GM23338 (cell line): ENCODE measurements around the gene RIC1. TPM values are rescaled to one million over a fixed set of nuclear protein-coding genes. Genes with fewer than 3 reads are reported as not detected.

Source experiments
- ATAC-seq: fragments of 200-7000 bp; cut with Tn5 transposase; 3 replicates; pipeline ENCODE4 v1.9.1; 2020
- DNase-seq: peaks from one replicate; pipeline ENCODE4 v3.0.0-alpha.2; 2015; ENCODE audit warnings: low spot score
- H2AFZ ChIP-seq: fragments of 200-600 bp; sonication (generic); 2 replicates; pipeline ENCODE4 v1.8.0; 2016; ENCODE audit warnings: antibody characterized with exemption, mild to moderate bottlenecking, moderate library complexity
- H3F3A ChIP-seq: fragments of 200-600 bp; sonication (generic); replicated peaks from 2 replicates; pipeline ENCODE4 v1.8.0; 2017; ENCODE audit warnings: antibody characterized with exemption, mixed run types, low read depth
- H3K27ac ChIP-seq: fragments of 200-600 bp; sonication (generic); 2 replicates; pipeline ENCODE4 v1.6.1; 2016; ENCODE audit warnings: low read depth
- H3K27me3 ChIP-seq: fragments of 200-600 bp; sonication (generic); 2 replicates; pipeline ENCODE4 v1.8.0; 2016; ENCODE audit warnings: mild to moderate bottlenecking, mixed run types, moderate library complexity; ENCODE audit not compliant: insufficient read depth
- H3K36me3 ChIP-seq: fragments of 200-600 bp; sonication (generic); 2 replicates; pipeline ENCODE4 v1.8.0; 2016; ENCODE audit warnings: mild to moderate bottlenecking; ENCODE audit not compliant: insufficient read depth
- H3K4me1 ChIP-seq: fragments of 200-600 bp; sonication (generic); 2 replicates; pipeline ENCODE4 v1.8.0; 2016; ENCODE audit warnings: mild to moderate bottlenecking, moderate library complexity; ENCODE audit not compliant: insufficient read depth
- H3K4me2 ChIP-seq: fragments of 200-600 bp; sonication (generic); 2 replicates; pipeline ENCODE4 v1.7.1; 2017; ENCODE audit warnings: mixed run types
- H3K4me3 ChIP-seq: fragments of 200-600 bp; sonication (generic); 2 replicates; pipeline ENCODE4 v1.6.1; 2016; ENCODE audit warnings: mixed run types
- H3K79me2 ChIP-seq: fragments of 200-600 bp; sonication (generic); replicated peaks from 2 replicates; pipeline ENCODE4 v1.8.0; 2017; ENCODE audit warnings: mild to moderate bottlenecking; ENCODE audit not compliant: insufficient read depth
- H3K9me2 ChIP-seq: fragments of 200-600 bp; sonication (generic); 2 replicates; pipeline ENCODE4 v1.8.0; 2017; ENCODE audit not compliant: insufficient read depth
- H4K20me1 ChIP-seq: fragments of 200-600 bp; sonication (generic); replicated peaks from 2 replicates; pipeline ENCODE4 v1.8.0; 2017; ENCODE audit warnings: mild to moderate bottlenecking; ENCODE audit not compliant: insufficient read depth
- H3K27ac Mint-ChIP-seq: 2 replicates; pipeline ENCODE4 v1.8.0; 2020; ENCODE audit warnings: inconsistent platforms, mild to moderate bottlenecking, moderate library complexity, mixed read lengths
- H3K27me3 Mint-ChIP-seq: 3 replicates; pipeline ENCODE4 v1.8.0; 2022; ENCODE audit warnings: low read depth, mild to moderate bottlenecking, moderate library complexity, mixed read lengths, inconsistent platforms; ENCODE audit not compliant: insufficient read depth, poor library complexity
- H3K36me3 Mint-ChIP-seq: 3 replicates; pipeline ENCODE4 v1.8.0; 2021; ENCODE audit warnings: low read depth, mild to moderate bottlenecking, inconsistent platforms, moderate library complexity, mixed read lengths
- H3K4me1 Mint-ChIP-seq: 3 replicates; pipeline ENCODE4 v1.8.0; 2020; ENCODE audit warnings: mild to moderate bottlenecking, inconsistent platforms, mixed read lengths
- H3K4me3 Mint-ChIP-seq: 3 replicates; pipeline ENCODE4 v1.8.0; 2021; ENCODE audit warnings: moderate library complexity, mild to moderate bottlenecking, inconsistent platforms, mixed read lengths
- H3K9me3 Mint-ChIP-seq: 3 replicates; pipeline ENCODE4 v1.8.0; 2020; ENCODE audit warnings: moderate library complexity, mild to moderate bottlenecking, inconsistent platforms, mixed read lengths
- CTCF ChIP-seq, 2 experiments: fragments of 200-600 bp in 1 of 2; sonication (generic) in 1 of 2; conservative IDR thresholded peaks; 2 replicates each; pipeline versions ENCODE4 v1.5.1 to v1.6.1; 2016 to 2017; ENCODE audit warnings: antibody characterized with exemption in 2 of 2, low read depth in 2 of 2, mild to moderate bottlenecking in 2 of 2, moderate library complexity in 1 of 2
- EZH2 ChIP-seq: fragments of 200-600 bp; sonication (generic); IDR thresholded peaks from one replicate; pipeline ENCODE4 v1.8.0; 2017; ENCODE audit warnings: antibody characterized with exemption, mild to moderate bottlenecking, low read depth; ENCODE audit not compliant: unreplicated experiment
- NANOG ChIP-seq: IDR thresholded peaks from 2 replicates; pipeline ENCODE4 v1.6.1; 2016; ENCODE audit warnings: antibody characterized with exemption, borderline replicate concordance
- REST ChIP-seq: IDR thresholded peaks from one replicate; pipeline ENCODE4 v1.6.1; 2018; ENCODE audit warnings: antibody characterized with exemption; ENCODE audit not compliant: unreplicated experiment
- STAT1 ChIP-seq: IDR thresholded peaks from one replicate; pipeline ENCODE4 v1.6.1; 2016; ENCODE audit warnings: antibody characterized with exemption; ENCODE audit not compliant: unreplicated experiment
- ZNF114 ChIP-seq: fragments of 250-450 bp; sonication (Bioruptor Pico); IDR thresholded peaks from 2 replicates; pipeline ENCODE4 v1.5.0; 2020; ENCODE audit warnings: mild to moderate bottlenecking, moderate library complexity
- ZNF331 ChIP-seq: fragments of 250-450 bp; sonication (Bioruptor Pico); IDR thresholded peaks from 2 replicates; pipeline ENCODE4 v1.5.0; 2020; ENCODE audit warnings: low read depth, mild to moderate bottlenecking, moderate library complexity
- polyA plus RNA-seq: library from polyadenylated mRNA; unstranded; fragments of >200 nt; fragmentation: Nextera tagmentation; extraction: Ambion mirVana; gene quantifications from 2 replicates; pipeline ENCODE4 v1.2.1, GENCODE V29; 2016
- total RNA-seq: library from RNA; depleted of rRNA; stranded (reverse); fragments of >200 nt; shearing (Covaris generic); gene quantifications from 2 replicates; pipeline ENCODE4 v1.2.3, GENCODE V29; 2014

The RIC1 gene
- total and polyA plus RNA-seq, 2 experiments from 2014 or later = 7.8 to 34.9 TPM

- TF ChIP-seq CTCF (conservative IDR thresholded peaks at IDR 0.05; ENCODE audit: low read depth in 2 of 2) (no peak), STAT1 (no peak), EZH2 (no peak), ZNF114 (CRISPR knock-in tag) (no peak), REST (no peak), ZNF331 (no peak)
Observed at GRCh38 chr9:5635390-5635789, 6.5 kb downstream of the RIC1 start (continued).

GRCh38 chr9:5639816-5640215, 10.9 kb downstream of the RIC1 start:
- no peaks in the 10 kb centered on the region for H3K9me2 ChIP-seq
- H3K4me1 ChIP-seq = no peaks in the 10 kb centered on the region; the same call in 1 of the 2 replicates
- no peak overlapping the region for H3K4me3 ChIP-seq
- Mint-ChIP-seq H3K4me3 (no peak overlapping the region), H3K27me3 (no peaks in the 10 kb centered on the region), H3K27ac (no peak overlapping the region), H3K4me1 (no peaks in the 10 kb centered on the region; the same call in 2 of the 3 replicates), H3K9me3 (peaks cover 7% of the 10 kb centered on the region; the same call in 1 of the 3 replicates), H3K36me3 (peaks cover 15% of the 10 kb centered on the region)
- DNase-seq (no peak), ATAC-seq (no peak)
- H4K20me1 ChIP-seq = 0 out of 2 replicates have a peak, but pooled peaks cover 4% of the 10 kb centered on the region
- H3K79me2 ChIP-seq = peaks cover 100% of the 10 kb centered on the region
- no peak overlapping the region for H2AFZ ChIP-seq
- H3K27me3 ChIP-seq = no peaks in the 10 kb centered on the region
- H3F3A ChIP-seq = no peaks in the 10 kb centered on the region
- TF ChIP-seq NANOG = no peak
- no peak for TF ChIP-seq REST
- H3K36me3 ChIP-seq = no peaks in the 10 kb centered on the region
- H3K27ac ChIP-seq = no peak overlapping the region
- H3K4me2 ChIP-seq = no peak overlapping the region
